ENCODE measurements around the gene UBR3. TPM values are rescaled to one million over a fixed set of nuclear protein-coding genes. Genes with fewer than 3 reads are reported as not detected.

Gene UBR3
- total and polyA plus RNA-seq, 2 experiments from 2014 or later: 10.7 to 28.0 TPM

GRCh38 chr2:170009209-170009608 is 182.0 kb downstream of the UBR3 start:
- no peaks in the 10 kb centered on the region for H3K27me3 Mint-ChIP-seq (ENCODE audit: insufficient read depth, low read depth, poor library complexity)
- H3K36me3 ChIP-seq (ENCODE audit: insufficient read depth): no peaks in the 10 kb centered on the region
- no peaks in the 10 kb centered on the region for H3K79me2 ChIP-seq (replicated peaks; ENCODE audit: insufficient read depth)
- H3F3A ChIP-seq (replicated peaks; ENCODE audit: low read depth): no peaks in the 10 kb centered on the region
- no peak overlapping the region for H3K4me3 Mint-ChIP-seq
- TF ChIP-seq CREB1 (CRISPR knock-in tag; IDR thresholded peaks at IDR 0.05; ENCODE audit: low read depth): no peak
- H3K4me1 ChIP-seq (ENCODE audit: insufficient read depth): no peaks in the 10 kb centered on the region
- H3K27ac ChIP-seq (ENCODE audit: low read depth): no peak overlapping the region
- H2AFZ ChIP-seq: no peak overlapping the region
- no peak overlapping the region for H3K4me3 ChIP-seq
- no peaks in the 10 kb centered on the region for H3K9me3 Mint-ChIP-seq
- H3K27me3 ChIP-seq (ENCODE audit: insufficient read depth): no peaks in the 10 kb centered on the region
- H4K20me1 ChIP-seq (replicated peaks; ENCODE audit: insufficient read depth): no peaks in the 10 kb centered on the region
- H3K36me3 Mint-ChIP-seq (ENCODE audit: low read depth): peaks cover 1% of the 10 kb centered on the region
- ATAC-seq (no peak), DNase-seq (ENCODE audit: low spot score) (no peak)
- no peak overlapping the region for H3K4me2 ChIP-seq
- H3K9me2 ChIP-seq (ENCODE audit: insufficient read depth): no peaks in the 10 kb centered on the region
- no peak overlapping the region for H3K27ac Mint-ChIP-seq
- H3K4me1 Mint-ChIP-seq: peaks cover 13% of the 10 kb centered on the region

- Mint-ChIP-seq H3K4me3 (no peak overlapping the region), H3K9me3 (no peaks in the 10 kb centered on the region), H3K36me3 (ENCODE audit: low read depth) (no peaks in the 10 kb centered on the region)
Observed at GRCh38 chr2:170012773-170013172, 185.5 kb downstream of the UBR3 start.

More at GRCh38 chr2:170012773-170013172, 185.5 kb downstream of the UBR3 start:
- H3K27ac ChIP-seq (ENCODE audit: low read depth): no peak overlapping the region; the same call in 1 of the 2 replicates
- H3K27ac Mint-ChIP-seq: no peak overlapping the region
- DNase-seq (ENCODE audit: low spot score) (no peak), ATAC-seq (no peak)
- H3K4me2 ChIP-seq: no peak overlapping the region
- no peaks in the 10 kb centered on the region for H4K20me1 ChIP-seq (replicated peaks; ENCODE audit: insufficient read depth)
- peaks cover 3% of the 10 kb centered on the region for H3K4me1 Mint-ChIP-seq
- no peak overlapping the region for H3K4me3 ChIP-seq
- no peaks in the 10 kb centered on the region for H3K4me1 ChIP-seq (ENCODE audit: insufficient read depth)
- no peaks in the 10 kb centered on the region for H3K36me3 ChIP-seq (ENCODE audit: insufficient read depth)
- no peaks in the 10 kb centered on the region for H3F3A ChIP-seq (replicated peaks; ENCODE audit: low read depth)
- no peaks in the 10 kb centered on the region for H3K27me3 ChIP-seq (ENCODE audit: insufficient read depth)
- H3K9me2 ChIP-seq (ENCODE audit: insufficient read depth): no peaks in the 10 kb centered on the region
- no peak overlapping the region for H2AFZ ChIP-seq
- H3K27me3 Mint-ChIP-seq (ENCODE audit: insufficient read depth, low read depth, poor library complexity): no peaks in the 10 kb centered on the region
- peak in 1 of 2 experiments; percentile 30; a peak in 1 of 4 replicates for TF ChIP-seq CTCF (conservative IDR thresholded peaks at IDR 0.05; ENCODE audit: low read depth in 2 of 2)
- TF ChIP-seq ETS1 (IDR thresholded peaks at IDR 0.05): no peak
- TF ChIP-seq ZNF462 (CRISPR knock-in tag; IDR thresholded peaks at IDR 0.05): no peak
- no peaks in the 10 kb centered on the region for H3K79me2 ChIP-seq (replicated peaks; ENCODE audit: insufficient read depth)

Data from GM23338 (cell line).